CD14-positive monocyte (primary cell): ENCODE measurements around the gene TBCC. TPM values are rescaled to one million over a fixed set of nuclear protein-coding genes. Genes with fewer than 3 reads are reported as not detected.

Experiments
- DNase-seq, 3 donors: peaks; one replicate each; pipeline ENCODE4 v3.0.0-alpha.2; 2011 to 2022
- H2AFZ ChIP-seq: 2 replicates; pipeline ENCODE4 v1.6.0; 2012; ENCODE audit warnings: mild to moderate bottlenecking, low read depth, low read length, inconsistent platforms; ENCODE audit not compliant: insufficient read depth, poor library complexity, severe bottlenecking
- H3K27ac ChIP-seq, 2 donors: 1 replicate in 1 of 2; 2 replicates in 1 of 2; pipeline ENCODE4 v1.5.1; 2012 to 2013; ENCODE audit warnings: low read length in 2 of 2, control low read depth in 1 of 2, inconsistent platforms in 1 of 2, low read depth in 1 of 2, mild to moderate bottlenecking in 1 of 2
- H3K27me3 ChIP-seq, 2 donors: one replicate each; pipeline versions ENCODE4 v1.6.0 to v1.6.1; 2011 to 2013; ENCODE audit warnings: low read length in 2 of 2; ENCODE audit not compliant: control insufficient read depth in 2 of 2, insufficient read depth in 2 of 2
- H3K36me3 ChIP-seq, 2 donors: replicated peaks in 1 of 2; 1 replicate in 1 of 2; 2 replicates in 1 of 2; pipeline versions ENCODE4 v1.5.1 to v1.6.1; 2012 to 2013; ENCODE audit warnings: low read length in 2 of 2, control low read depth in 1 of 2, inconsistent platforms in 1 of 2, mild to moderate bottlenecking in 1 of 2; ENCODE audit not compliant: insufficient read depth in 2 of 2, control insufficient read depth in 1 of 2
- H3K4me1 ChIP-seq, 2 donors: 1 replicate in 1 of 2; 2 replicates in 1 of 2; pipeline versions ENCODE4 v1.5.1 to v1.6.1; 2012 to 2013; ENCODE audit warnings: low read length in 2 of 2, control low read depth in 1 of 2, inconsistent platforms in 1 of 2, mild to moderate bottlenecking in 1 of 2, moderate library complexity in 1 of 2; ENCODE audit not compliant: insufficient read depth in 2 of 2, control insufficient read depth in 1 of 2
- H3K4me2 ChIP-seq: replicated peaks from 2 replicates; pipeline ENCODE3; 2012; ENCODE audit warnings: low read length, moderate library complexity, mild to moderate bottlenecking; ENCODE audit not compliant: poor library complexity, severe bottlenecking; ENCODE audit errors: extremely low read depth
- H3K4me3 ChIP-seq, 3 experiments: fragments of 200-600 bp in 1 of 3; sonication (generic) in 1 of 3; replicated peaks in 1 of 3; 1 replicate in 2 of 3; 2 replicates in 1 of 3; pipeline ENCODE4 v1.5.1; 2011 to 2013; ENCODE audit warnings: low read length in 3 of 3, mild to moderate bottlenecking in 3 of 3, control low read depth in 2 of 3, low read depth in 2 of 3, inconsistent platforms in 1 of 3, moderate library complexity in 1 of 3
- H3K79me2 ChIP-seq: 2 replicates; pipeline ENCODE4 v1.6.0; 2012; ENCODE audit warnings: mild to moderate bottlenecking, control low read depth, inconsistent platforms, low read length, moderate library complexity; ENCODE audit not compliant: insufficient read depth
- H3K9ac ChIP-seq: 2 replicates; pipeline ENCODE4 v1.6.0; 2017; ENCODE audit warnings: low read length, mild to moderate bottlenecking; ENCODE audit not compliant: insufficient read depth, poor library complexity, severe bottlenecking
- H3K9me3 ChIP-seq, 2 donors: replicated peaks in 1 of 2; 1 replicate in 1 of 2; 2 replicates in 1 of 2; pipeline versions ENCODE4 v1.5.1 to v1.6.1; 2012 to 2013; ENCODE audit warnings: low read length in 2 of 2, control low read depth in 1 of 2; ENCODE audit not compliant: control insufficient read depth in 1 of 2, insufficient read depth in 1 of 2
- H4K20me1 ChIP-seq: 2 replicates; pipeline ENCODE4 v1.6.0; 2012; ENCODE audit warnings: mild to moderate bottlenecking, low read length, control low read depth, moderate library complexity; ENCODE audit not compliant: insufficient read depth
- H3K27ac Mint-ChIP-seq, 7 donors: one replicate each; pipeline ENCODE4 v1.8.0; 2020; ENCODE audit warnings: mild to moderate bottlenecking in 7 of 7, mixed read lengths in 7 of 7, moderate library complexity in 6 of 7, inconsistent platforms in 2 of 7
- H3K27me3 Mint-ChIP-seq, 3 donors: one replicate each; pipeline ENCODE4 v1.8.0; 2021 to 2022; ENCODE audit warnings: low read depth in 3 of 3, mild to moderate bottlenecking in 3 of 3, mixed read lengths in 3 of 3, moderate library complexity in 3 of 3, inconsistent platforms in 1 of 3
- H3K36me3 Mint-ChIP-seq, 2 donors: one replicate each; pipeline ENCODE4 v1.8.0; 2020; ENCODE audit warnings: mixed read lengths in 2 of 2, inconsistent platforms in 1 of 2, mild to moderate bottlenecking in 1 of 2
- H3K4me1 Mint-ChIP-seq: one replicate; pipeline ENCODE4 v1.8.0; 2020; ENCODE audit warnings: mild to moderate bottlenecking, mixed read lengths
- H3K4me3 Mint-ChIP-seq, 2 donors: one replicate each; pipeline ENCODE4 v1.8.0; 2020; ENCODE audit warnings: mild to moderate bottlenecking in 2 of 2, mixed read lengths in 2 of 2, moderate library complexity in 1 of 2
- H3K9me3 Mint-ChIP-seq, 7 donors: one replicate each; pipeline ENCODE4 v1.8.0; 2020 to 2022; ENCODE audit warnings: mixed read lengths in 7 of 7, mild to moderate bottlenecking in 6 of 7, moderate library complexity in 6 of 7, inconsistent platforms in 2 of 7
- CTCF ChIP-seq: fragments of 200-600 bp; IDR thresholded peaks from one replicate; pipeline ENCODE4 v1.8.0; 2022; ENCODE audit warnings: antibody characterized with exemption, mild to moderate bottlenecking
- WGBS: methylation state at CpG from one replicate; pipeline ENCODE4 v1.1.5; 2013; ENCODE audit warnings: missing lambda C conversion rate; ENCODE audit not compliant: insufficient coverage; 5-methylcytosine and 5-hydroxymethylcytosine counted together
- intact Hi-C, 2 donors: fragments of 100-400 bp; cut with micrococcal nuclease; formaldehyde crosslinking; loops; one replicate each; pipeline versions ENCODE4 v1.15.0 to v1.15.1; 2023
- polyA plus RNA-seq, 3 donors: library from polyadenylated mRNA; depleted of rRNA in 1 of 3; unstranded in 2 of 3; stranded (reverse) in 1 of 3; fragments of 300-500 nt in 2 of 3; fragments of >200 nt in 1 of 3; fragmentation: Illumina TruSeq in 2 of 3; gene quantifications; 1 replicate in 2 of 3; 2 replicates in 1 of 3; pipeline ENCODE4 v1.2.3, GENCODE V29; 2012 to 2021

Gene TBCC
- polyA plus RNA-seq, 3 donors, result 19.3 to 31.3 (median 30.7) TPM

DNA sequence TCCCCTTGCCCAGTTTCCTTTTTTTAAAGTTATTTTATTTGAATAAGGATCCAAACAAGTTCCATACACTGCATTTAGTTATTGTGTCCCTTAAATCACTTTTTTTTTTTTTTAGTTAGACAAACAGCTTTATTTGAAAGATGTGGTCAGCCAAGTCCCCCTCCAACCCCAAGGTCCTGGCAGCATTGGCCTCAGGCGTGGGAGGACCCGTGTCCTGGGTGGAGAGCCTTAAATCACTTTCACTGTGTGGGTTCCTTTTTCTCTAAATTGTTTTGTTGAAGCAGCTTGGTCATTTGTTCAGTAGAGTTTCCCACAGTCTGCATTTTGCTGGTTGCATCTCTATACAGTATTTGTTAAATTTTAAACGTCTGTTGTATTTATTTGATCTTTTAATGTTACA lies 5.2 kb upstream of the TBCC start:
- H3K9ac ChIP-seq, result no peak overlapping the region
- Mint-ChIP-seq H3K36me3 (peaks cover 8 to 10% of the 10 kb centered on the region in 2 donors), H3K4me1 (peaks cover 21% of the 10 kb centered on the region), H3K27ac (no peak overlapping the region), H3K9me3 (peaks cover 0 to 2% (median 0%) of the 10 kb centered on the region in 7 donors), H3K27me3 (peaks cover 0 to 2% (median 0%) of the 10 kb centered on the region in 3 donors), H3K4me3 (no peak overlapping the region)
- no peak overlapping the region for H3K27ac ChIP-seq
- H3K4me1 ChIP-seq, result peaks cover 4 to 14% of the 10 kb centered on the region in 2 donors
- H3K4me2 ChIP-seq, result no peak overlapping the region
- H4K20me1 ChIP-seq, result no peaks in the 10 kb centered on the region
- no peaks in the 10 kb centered on the region for H3K36me3 ChIP-seq
- no peak for TF ChIP-seq CTCF
- DNase-seq, result no peak
- H3K79me2 ChIP-seq, result peaks cover 12% of the 10 kb centered on the region
- no peak overlapping the region for H2AFZ ChIP-seq
- intact Hi-C loops, result no loop called here
- no peaks in the 10 kb centered on the region for H3K9me3 ChIP-seq
- 80% methylated on average over 1 of the region's 3 CpGs for WGBS
- H3K27me3 ChIP-seq, result no peaks in the 10 kb centered on the region
- H3K4me3 ChIP-seq, result no peak overlapping the region

- intact Hi-C loops, result loop anchor here (5.0 to 10.0 kb wide), 3 partner anchors 146 to 426 kb away; partner anchors contain the start of gene SRF (in 1 of the 2)
- Mint-ChIP-seq H3K9me3 (peaks cover 0 to 2% (median 0%) of the 10 kb centered on the region in 7 donors), H3K4me1 (peaks cover 37% of the 10 kb centered on the region), H3K27me3 (no peaks in the 10 kb centered on the region), H3K4me3 (peak overlapping the region; percentile 96 to 100), H3K36me3 (peaks cover 5 to 9% of the 10 kb centered on the region in 2 donors), H3K27ac (peak overlapping the region in 1 of 7 donors; percentile 16)
- Histone ChIP-seq H3K9me3 (no peaks in the 10 kb centered on the region), H3K79me2 (peaks cover 33% of the 10 kb centered on the region), H3K27ac (no peak overlapping the region), H2AFZ (no peak overlapping the region), H3K27me3 (no peaks in the 10 kb centered on the region), H4K20me1 (peaks cover 15% of the 10 kb centered on the region), H3K36me3 (no peaks in the 10 kb centered on the region), H3K9ac (no peak overlapping the region), H3K4me2 (peak overlapping the region; percentile 83), H3K4me3 (peak overlapping the region in 1 of 3 experiments; percentile 97), H3K4me1 (peaks cover 18 to 30% of the 10 kb centered on the region in 2 donors)
- TF ChIP-seq CTCF, result no peak
- 92% methylated on average over 2 of the region's 8 CpGs for WGBS
- DNase-seq, result no peak
Measured at GRCh38 chr6:42748203-42748898, 2.4 kb upstream of the TBCC start.
